WERI-Rb-1 (cell line): ENCODE measurements around the gene BPHL.
"Not testable (repeated sequence)": the region's sequence is repeated elsewhere in the genome, so short reads cannot be mapped to it uniquely, and the experiment has no call there.

Source experiments
- DNase-seq: peaks from one replicate; pipeline ENCODE4 v3.0.0-alpha.2; 2020
- H3K27ac ChIP-seq: fragments of 250-450 bp; sonication (Bioruptor Pico); 2 replicates; pipeline ENCODE4 v1.5.1; 2020; ENCODE audit warnings: mild to moderate bottlenecking, moderate library complexity
- H3K27me3 ChIP-seq: fragments of 250-450 bp; sonication (Bioruptor Pico); 2 replicates; pipeline ENCODE4 v1.5.1; 2021; ENCODE audit warnings: mild to moderate bottlenecking, low read depth, moderate library complexity; ENCODE audit not compliant: insufficient read depth, severe bottlenecking
- H3K36me3 ChIP-seq: fragments of 250-450 bp; sonication (Bioruptor Pico); 2 replicates; pipeline ENCODE4 v1.5.1; 2020; ENCODE audit warnings: mild to moderate bottlenecking, moderate library complexity
- H3K4me3 ChIP-seq: 2 replicates; pipeline ENCODE4 v1.5.1; 2011; ENCODE audit warnings: low read depth, mild to moderate bottlenecking, control low read depth, low read length
- H3K9me3 ChIP-seq: fragments of 250-450 bp; sonication (Bioruptor Pico); 2 replicates; pipeline ENCODE4 v1.5.1; 2021; ENCODE audit warnings: mild to moderate bottlenecking, moderate library complexity; ENCODE audit not compliant: severe bottlenecking
- TF ChIP-seq, protein P1 (sequence below): IDR thresholded peaks from 2 replicates; pipeline ENCODE4 v1.5.1; 2011; ENCODE audit warnings: low read depth, mild to moderate bottlenecking, control low read depth, inconsistent platforms, low read length

Gene BPHL

DNA sequence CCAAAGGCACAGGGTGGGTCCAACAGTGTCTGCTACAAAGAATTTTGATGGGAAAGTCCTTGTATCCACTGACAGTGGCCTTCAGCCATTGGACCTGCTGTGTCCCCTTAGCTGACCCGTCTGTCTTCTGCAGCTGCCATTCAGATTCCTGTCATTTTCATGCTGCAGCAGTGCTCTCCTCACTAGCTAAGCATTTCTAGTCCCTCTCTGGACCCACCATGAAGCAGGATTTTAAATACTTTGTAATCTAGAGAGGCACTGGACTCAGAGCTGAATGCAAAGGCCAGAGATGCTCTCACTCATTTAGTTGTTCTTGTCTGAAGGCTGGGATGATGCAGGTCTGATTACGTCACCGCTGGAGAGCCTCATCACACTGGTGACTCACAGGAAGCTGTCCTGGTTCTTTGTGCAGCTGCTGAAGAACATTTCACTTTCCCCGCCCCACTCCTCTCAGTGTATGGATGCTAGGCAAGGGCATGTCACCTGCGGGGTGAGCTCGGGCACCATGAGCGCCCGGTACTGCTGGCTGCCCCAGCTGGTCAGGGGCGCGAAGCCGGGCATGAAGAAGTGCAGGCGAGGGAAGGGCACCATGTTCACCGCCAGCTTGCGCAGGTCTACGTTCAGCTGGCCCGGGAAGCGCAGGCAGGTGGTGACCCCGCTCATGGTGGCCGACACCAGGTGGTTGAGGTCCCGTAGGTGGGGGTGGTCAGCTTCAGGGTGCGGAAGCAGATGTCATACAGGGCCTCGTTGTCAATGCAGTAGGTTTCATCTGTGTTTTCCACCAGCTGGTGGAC is 58.2 kb downstream of the BPHL start:
- DNase-seq, result no peak
- TF ChIP-seq, protein P1, sequence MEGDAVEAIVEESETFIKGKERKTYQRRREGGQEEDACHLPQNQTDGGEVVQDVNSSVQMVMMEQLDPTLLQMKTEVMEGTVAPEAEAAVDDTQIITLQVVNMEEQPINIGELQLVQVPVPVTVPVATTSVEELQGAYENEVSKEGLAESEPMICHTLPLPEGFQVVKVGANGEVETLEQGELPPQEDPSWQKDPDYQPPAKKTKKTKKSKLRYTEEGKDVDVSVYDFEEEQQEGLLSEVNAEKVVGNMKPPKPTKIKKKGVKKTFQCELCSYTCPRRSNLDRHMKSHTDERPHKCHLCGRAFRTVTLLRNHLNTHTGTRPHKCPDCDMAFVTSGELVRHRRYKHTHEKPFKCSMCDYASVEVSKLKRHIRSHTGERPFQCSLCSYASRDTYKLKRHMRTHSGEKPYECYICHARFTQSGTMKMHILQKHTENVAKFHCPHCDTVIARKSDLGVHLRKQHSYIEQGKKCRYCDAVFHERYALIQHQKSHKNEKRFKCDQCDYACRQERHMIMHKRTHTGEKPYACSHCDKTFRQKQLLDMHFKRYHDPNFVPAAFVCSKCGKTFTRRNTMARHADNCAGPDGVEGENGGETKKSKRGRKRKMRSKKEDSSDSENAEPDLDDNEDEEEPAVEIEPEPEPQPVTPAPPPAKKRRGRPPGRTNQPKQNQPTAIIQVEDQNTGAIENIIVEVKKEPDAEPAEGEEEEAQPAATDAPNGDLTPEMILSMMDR, result no peak
- Histone ChIP-seq H3K36me3 (no peaks in the 10 kb centered on the region), H3K4me3 (no peak overlapping the region), H3K27ac (no peak overlapping the region), H3K27me3 (no peaks in the 10 kb centered on the region), H3K9me3 (no peaks in the 10 kb centered on the region)

DNA sequence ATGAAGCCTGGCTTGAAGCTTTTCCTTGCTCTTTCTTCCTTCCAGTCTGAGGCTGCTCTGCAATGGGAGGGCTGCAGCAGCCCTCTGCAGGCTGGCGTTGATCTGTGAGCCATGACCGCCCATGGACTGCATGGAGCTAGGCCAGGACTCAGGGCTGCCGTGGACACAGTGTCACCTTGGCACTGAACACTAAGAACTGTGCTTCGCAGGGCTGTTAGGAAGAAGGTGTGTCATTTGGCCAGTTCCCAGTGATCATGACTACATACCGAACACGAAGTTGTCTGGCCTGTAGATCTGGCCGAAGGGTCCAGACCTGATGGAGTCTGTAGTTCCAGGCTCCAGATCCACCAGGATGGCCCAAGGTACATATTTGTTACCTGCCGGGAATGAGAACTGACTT is 60.2 kb downstream of the BPHL start:
- not testable (repeated sequence) for H3K27ac ChIP-seq, H3K9me3 ChIP-seq, H3K27me3 ChIP-seq, H3K36me3 ChIP-seq, H3K4me3 ChIP-seq, DNase-seq

GRCh38 chr6:3179945-3180344 is 61.4 kb downstream of the BPHL start:
- H3K9me3 ChIP-seq, H3K27me3 ChIP-seq, H3K36me3 ChIP-seq, DNase-seq, H3K4me3 ChIP-seq, H3K27ac ChIP-seq: not testable (repeated sequence)

- peaks cover 4% of the 10 kb centered on the region; the same call in 1 of the 2 replicates for H3K36me3 ChIP-seq
- H3K27me3 ChIP-seq, result no peaks in the 10 kb centered on the region
- H3K9me3 ChIP-seq, result no peaks in the 10 kb centered on the region
- DNase-seq, result no peak
- no peak overlapping the region for H3K27ac ChIP-seq
- no peak overlapping the region for H3K4me3 ChIP-seq
- TF ChIP-seq, protein P1, result no peak
These were observed 62.6 kb downstream of the BPHL start for GRCh38 chr6:3181105-3181504.

- H3K27me3 ChIP-seq, result no peaks in the 10 kb centered on the region
- TF ChIP-seq, protein P1, result no peak
- H3K4me3 ChIP-seq, result no peak overlapping the region
- no peaks in the 10 kb centered on the region for H3K9me3 ChIP-seq
- H3K36me3 ChIP-seq, result peaks cover 4% of the 10 kb centered on the region; the same call in 1 of the 2 replicates
- no peak for DNase-seq
- no peak overlapping the region for H3K27ac ChIP-seq
These were observed 64.6 kb downstream of the BPHL start for GRCh38 chr6:3183066-3183465.

GRCh38 chr6:3186974-3187382 is 68.5 kb downstream of the BPHL start:
- H3K4me3 ChIP-seq, result no peak overlapping the region
- H3K36me3 ChIP-seq, result peaks cover 24% of the 10 kb centered on the region
- no peaks in the 10 kb centered on the region for H3K27me3 ChIP-seq
- H3K27ac ChIP-seq, result no peak overlapping the region
- TF ChIP-seq, protein P1, result no peak
- H3K9me3 ChIP-seq, result peaks cover 2% of the 10 kb centered on the region
- DNase-seq, result no peak

GRCh38 chr6:3188262-3188661 is 69.8 kb downstream of the BPHL start:
- no peak for DNase-seq
- TF ChIP-seq, protein P1, result no peak
- no peak overlapping the region for H3K4me3 ChIP-seq
- H3K9me3 ChIP-seq, result peaks cover 2% of the 10 kb centered on the region
- H3K27ac ChIP-seq, result no peak overlapping the region
- no peaks in the 10 kb centered on the region for H3K27me3 ChIP-seq
- H3K36me3 ChIP-seq, result peaks cover 20% of the 10 kb centered on the region

DNA sequence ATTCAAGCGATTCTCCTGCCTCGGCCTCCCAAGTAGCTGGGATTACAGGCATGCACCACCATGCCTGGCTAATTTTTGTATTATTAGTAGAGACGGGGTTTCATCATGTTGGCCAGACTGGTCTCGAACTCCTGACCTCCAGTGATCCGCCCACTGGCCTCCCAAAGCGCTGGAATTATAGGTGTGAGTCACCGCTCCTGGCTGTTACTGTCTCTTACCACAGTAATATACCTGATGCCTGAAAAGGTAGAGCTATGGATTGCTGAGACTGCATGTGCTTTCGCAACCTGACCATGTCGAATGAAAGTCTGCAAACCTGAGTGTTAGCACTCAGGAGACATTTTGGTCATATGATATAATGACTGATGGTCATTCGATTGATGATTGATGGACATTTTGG is 70.7 kb downstream of the BPHL start:
- H3K27me3 ChIP-seq, result not testable (repeated sequence)

More for the DNA sequence above, 70.7 kb downstream of the BPHL start:
- not testable (repeated sequence) for DNase-seq, H3K4me3 ChIP-seq, H3K9me3 ChIP-seq, H3K27ac ChIP-seq
- H3K36me3 ChIP-seq, result peaks cover 20% of the 10 kb centered on the region
